Suppressor macrophage treated with lipopolysaccharide for 1 hour (primary cell): ENCODE data around the gene OAF.

Experiments used
- DNase-seq, 3 donors: peaks; one replicate each; pipeline ENCODE4 v3.0.0-alpha.2; 2020 to 2022

Gene OAF

DNA sequence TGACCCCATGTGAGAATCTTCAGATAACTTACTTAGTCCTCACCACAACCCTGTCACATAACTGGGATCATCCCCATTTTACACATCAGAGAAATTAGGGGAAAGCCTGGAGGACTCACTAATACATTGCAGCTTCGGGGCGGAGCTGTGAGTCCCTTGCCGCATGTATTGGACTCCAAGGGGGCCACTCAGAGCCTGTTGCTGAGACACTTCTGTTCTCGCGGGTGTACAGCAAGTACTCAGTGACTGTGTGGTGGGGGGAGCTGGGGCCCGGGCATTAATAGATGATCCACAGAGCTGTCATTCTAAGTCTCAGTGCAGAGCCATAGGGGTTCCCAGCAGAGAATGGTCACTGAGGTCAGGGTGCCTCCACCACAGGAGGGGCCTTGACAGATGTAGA, 13.5 kb downstream of the OAF start:
- peak; percentile 53 to 63 (median 60) for DNase-seq

DNA sequence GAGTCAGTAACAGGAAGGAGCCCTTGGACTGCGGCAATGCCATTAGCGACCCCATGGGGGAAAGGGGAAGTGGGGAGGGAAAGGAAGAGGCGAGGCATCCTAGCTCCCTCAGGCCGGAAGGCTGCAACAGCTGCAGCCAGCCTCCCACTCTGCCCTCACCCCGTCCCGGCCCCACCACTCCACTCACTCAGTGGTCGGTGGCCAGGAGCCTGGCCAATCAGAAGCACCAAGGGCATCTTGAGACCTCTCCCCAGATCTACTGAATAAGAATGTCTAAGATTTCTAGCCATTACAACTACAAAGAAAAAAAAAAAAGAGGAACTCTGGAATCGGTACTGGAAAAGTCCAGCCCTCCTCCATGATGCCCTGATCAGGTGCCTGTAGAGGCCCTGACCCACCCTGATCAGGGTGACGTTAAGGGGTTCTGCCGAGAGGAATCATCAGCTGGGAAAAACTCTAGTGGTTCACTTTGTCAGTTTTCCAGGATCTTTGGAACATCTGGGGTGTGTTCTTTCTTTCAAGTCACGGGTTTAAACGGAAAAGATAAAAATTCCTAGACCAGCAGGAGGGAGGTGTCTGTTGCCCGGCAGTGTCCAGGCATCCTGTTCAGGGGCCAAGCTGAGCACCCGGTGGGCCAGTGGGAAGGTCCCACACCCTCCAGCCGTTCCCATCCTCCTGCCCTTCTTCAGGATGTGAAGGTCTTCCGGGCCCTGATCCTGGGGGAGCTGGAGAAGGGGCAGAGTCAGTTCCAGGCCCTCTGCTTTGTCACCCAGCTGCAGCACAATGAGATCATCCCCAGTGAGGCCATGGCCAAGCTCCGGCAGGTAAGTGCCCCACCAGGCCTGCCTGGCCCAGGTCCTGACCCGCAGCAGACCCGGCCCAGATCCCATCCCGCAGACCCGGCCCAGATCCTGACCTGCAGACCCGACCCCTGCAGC, 14.4 kb downstream of the OAF start:
- peak; percentile 63 to 83 (median 71) for DNase-seq

DNA sequence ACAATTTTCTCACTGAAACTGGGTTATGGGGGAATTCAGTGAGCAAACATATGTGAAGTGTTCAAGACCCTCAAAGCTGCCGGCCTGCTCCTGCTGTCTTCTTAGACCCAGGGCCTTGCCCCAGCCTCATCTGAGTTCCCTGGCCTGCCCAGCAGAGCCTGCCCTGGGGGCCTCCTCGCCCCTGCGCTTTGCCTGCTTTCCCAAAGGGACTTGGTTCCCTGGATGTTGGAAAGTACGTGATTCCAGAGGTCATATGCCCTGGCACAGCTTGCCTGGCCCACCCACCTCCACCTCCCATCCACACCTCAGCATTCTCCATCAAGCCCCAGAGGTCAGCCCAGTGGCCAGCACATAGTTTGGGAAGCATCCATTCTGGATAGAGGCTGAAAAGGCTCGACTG, 15.4 kb downstream of the OAF start:
- DNase-seq: no peak

GRCh38 chr11:120226714-120227113, 15.9 kb downstream of the OAF start:
- no peak for DNase-seq

GRCh38 chr11:120227228-120227852, 16.5 kb downstream of the OAF start:
- DNase-seq: peak; percentile 38 to 61 (median 49)

- no peak for DNase-seq
Observed at GRCh38 chr11:120228794-120229384, 18.1 kb downstream of the OAF start.

GRCh38 chr11:120229451-120230424, 18.9 kb downstream of the OAF start:
- DNase-seq: peak; percentile 64 to 76 (median 65)

DNA sequence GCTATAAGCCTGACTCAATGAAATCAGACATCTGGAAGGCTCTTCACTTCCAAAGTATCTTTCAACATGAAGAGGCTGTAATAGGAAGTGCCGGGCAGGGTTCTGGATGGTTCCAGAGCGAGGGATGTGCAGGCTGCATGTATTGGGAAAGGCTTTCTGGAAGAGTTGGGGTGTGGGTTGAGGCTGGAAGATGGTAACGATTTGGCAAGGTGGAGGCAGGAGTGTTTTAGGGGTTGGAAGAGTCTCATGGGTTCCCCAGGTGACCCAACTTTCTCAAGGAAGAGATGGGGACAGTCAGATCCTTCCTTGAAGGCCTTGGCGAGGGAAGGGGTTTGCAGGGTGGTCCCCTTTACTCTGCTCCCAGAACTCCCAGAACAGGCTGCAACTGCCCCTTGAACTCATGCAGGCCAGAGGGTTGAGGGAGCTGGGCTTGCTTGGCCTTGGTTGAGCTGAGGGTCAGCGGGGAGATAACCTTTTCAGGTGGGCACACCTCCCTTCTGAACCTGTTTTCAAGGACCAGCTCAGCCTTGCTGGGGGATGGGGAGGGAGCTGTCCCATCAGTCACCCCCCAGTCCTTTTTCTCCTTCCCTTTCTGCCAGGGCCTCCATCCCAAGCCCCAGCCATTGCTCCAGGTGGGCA, 19.7 kb downstream of the OAF start:
- no peak for DNase-seq

DNA sequence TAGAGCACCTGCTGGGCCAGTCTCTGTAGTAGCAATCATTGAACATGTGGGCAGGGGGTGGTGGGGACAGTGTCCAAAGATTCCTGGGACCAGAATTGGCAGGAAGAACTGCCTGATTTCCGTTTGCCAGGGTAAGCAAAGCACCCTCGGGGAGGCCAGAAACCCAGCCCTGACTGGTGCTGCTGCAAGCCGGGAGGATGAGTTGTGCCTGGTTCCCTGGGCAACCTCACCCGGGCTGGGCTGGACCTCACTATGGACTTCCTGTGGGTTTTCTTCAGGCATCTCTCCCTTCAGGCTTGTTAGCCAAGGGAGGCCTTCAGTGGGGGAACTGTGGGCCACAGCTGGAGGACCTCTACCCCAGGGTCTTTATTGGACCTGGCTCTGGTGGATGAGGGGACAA, 21.1 kb downstream of the OAF start:
- DNase-seq: no peak

DNA sequence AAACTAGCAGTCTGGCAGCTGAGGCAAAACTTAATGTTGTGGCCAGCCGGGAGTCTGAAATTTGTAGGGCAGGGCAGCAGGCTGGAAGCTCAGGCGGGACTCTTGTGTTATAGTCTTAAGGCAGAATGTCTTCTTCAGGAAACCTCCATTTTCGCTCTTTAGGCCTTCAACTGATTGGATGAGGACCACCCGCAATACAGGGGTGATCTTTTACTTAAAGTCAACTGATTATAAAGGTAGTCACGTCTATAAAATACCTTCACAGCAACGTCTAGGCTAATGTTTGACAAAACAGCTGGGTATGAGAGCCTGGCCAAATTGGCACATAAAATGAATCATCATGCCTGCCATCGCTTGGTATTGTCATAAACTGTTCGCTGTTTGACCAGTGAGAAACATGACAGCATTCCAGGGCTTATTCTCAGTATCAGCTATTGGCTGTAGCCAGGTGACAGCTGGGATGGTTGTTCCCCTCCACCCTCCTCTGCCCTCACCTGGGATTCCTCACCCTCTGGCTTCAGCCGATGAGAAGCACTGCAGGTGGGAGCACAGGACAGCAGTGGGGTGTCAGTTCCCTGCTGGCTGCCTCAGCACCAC, 22.5 kb downstream of the OAF start:
- DNase-seq: no peak

DNA sequence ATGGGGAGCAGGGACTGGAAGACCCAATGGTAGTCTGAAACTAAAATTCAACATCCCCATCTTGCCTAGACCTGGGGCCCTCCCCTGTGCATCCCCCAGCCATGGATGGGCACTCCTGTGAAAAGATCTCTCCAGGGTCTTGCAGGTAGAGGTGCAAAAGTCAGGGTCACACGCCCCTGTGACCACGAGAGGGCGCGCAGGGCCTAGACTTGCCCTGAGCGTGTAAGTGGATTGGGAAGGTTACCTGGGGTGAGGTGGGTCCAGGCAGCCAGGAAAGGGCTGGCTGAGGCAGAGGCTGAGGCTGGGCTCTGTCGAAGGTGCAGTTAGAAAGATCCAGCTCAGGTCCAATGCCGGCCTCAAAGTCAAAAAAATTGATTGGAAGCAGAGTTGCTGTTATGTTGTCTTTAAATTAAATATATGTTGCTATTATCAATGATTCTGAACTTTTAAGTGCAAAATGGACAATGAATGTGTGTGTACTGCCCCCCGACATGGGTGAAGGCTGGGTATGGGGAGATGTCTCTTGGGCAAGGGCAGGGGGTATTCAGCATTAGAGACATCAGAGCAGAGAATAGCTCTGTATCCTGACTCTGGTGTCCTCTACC, 24.3 kb downstream of the OAF start:
- DNase-seq: peak; percentile 42 to 66 (median 54)

DNA sequence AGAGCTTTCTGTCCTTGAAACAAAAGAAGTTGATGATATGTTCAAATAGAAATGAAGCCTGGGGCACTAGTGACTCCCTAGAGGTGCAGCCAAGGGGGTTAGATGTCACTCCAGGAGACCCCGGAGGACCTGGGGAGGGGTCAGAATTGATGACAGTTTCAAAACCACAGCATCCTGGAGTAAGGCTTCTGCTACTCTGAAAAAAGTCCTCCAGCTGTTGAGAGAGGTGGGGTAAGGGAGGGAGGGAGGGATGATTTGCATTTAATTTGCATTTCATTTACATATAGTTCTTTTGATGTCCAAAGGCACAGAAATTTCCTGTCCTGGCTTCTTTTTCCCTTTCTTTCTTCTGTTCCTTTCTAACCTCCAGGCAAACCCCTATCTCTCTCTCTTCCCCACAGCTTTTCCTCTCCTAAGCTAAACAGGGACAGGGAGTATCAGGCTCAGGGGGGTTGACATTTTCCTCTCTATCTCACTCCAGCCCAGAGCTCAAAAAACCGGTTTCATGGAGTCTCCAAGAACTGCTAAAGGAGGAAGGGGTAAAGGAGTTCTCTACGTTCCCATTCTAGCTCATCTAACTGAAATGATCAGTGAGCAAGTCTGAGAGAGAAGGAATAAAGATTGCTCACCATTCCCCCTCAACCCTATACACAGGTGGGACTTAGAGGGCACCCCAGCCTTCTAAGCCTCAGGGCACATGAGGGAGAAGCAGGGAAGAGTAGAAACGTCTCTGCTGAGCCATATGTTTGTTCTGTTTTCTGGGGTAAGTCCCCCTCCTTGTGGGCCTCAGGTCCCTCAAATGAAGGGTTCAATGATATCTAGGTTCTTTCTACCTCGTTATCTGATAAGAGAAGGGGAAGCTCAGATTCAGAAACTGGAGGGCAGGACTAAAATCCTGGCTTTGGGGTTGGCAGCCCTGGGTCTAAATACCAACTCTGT, 25.6 kb downstream of the OAF start:
- no peak for DNase-seq

DNA sequence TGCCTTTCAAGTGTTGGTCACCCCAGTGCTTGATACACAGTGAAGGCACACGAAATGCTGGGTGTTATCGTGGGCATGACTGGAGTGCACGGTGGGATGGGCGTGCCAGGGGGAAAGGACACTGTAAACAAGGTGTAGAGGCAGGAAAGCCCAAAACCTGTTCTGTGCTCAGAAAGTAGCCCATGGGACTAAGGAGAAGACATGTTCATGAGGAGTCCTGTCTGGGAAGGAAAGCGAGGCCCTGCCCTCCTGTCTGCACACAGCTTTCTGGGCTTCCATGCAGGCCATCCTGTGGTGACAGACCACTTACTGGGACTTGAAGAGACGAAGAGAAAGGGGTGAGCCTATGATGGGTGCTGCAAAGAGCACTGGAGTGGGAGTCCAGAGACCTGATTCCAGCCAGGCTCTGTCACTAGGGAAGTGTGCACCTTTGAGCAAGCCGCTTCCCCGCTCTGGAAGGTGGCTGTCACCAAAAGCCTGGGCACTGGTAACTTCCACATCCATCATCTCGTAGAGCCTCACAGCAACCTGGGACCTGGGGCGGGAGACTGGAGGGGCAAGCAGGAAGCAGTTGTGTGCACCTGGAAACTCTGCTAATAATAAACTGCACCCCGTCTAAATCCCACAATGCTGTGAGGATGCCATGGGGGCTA, 28.3 kb downstream of the OAF start:
- no peak for DNase-seq

DNA sequence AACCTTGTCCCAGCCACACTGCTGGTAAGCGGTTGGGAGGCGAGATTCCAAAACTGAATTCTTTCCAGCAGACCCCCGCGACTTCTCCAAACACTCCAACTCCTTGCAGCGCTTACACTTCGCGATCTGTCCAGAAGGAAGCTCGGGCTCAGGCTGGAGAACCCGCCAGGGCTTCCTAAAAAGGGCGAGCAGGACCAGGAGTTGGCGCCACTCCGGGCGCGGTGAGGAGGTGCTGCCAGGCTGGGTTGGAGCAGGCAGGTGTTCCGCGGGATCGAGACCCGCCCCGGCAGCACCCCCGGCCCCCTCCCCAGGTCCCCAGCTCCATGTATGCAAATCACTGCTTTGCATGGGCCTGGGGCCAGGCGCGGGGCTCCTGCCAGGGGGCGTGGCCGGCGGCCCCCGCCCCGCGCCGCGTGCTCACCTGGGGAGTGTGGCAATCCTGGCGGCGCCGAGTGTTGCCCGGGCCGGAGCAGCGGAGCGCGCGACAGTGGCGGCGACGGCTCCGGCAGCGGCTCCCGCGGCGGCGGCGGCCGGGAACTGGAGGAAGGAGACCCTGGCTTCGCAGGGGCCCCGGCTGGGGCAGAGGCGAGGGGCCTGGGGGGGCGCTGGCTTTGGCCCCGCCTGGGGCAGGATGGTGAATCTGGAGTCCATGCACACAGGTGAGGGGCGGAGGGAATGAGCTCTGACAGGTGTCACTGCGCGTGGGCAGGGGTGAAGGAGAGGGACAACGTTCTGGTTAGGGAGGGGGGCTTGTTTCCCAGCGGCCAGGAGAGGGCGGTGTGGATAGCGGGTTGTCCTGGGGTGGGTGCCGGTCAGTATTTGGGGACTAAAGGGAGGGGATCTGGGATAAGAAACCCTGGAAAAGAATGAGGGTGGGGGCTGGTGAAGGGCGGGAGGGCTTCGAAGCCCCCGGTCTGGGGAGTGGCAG, 29.1 kb downstream of the OAF start, which contains the start of gene POU2F3:
POU2F3 (plus strand) TSS at position 428 of the 928 bp plus-strand sequence; CDS start at position 632, 204 bp downstream.
- no peak for DNase-seq

DNA sequence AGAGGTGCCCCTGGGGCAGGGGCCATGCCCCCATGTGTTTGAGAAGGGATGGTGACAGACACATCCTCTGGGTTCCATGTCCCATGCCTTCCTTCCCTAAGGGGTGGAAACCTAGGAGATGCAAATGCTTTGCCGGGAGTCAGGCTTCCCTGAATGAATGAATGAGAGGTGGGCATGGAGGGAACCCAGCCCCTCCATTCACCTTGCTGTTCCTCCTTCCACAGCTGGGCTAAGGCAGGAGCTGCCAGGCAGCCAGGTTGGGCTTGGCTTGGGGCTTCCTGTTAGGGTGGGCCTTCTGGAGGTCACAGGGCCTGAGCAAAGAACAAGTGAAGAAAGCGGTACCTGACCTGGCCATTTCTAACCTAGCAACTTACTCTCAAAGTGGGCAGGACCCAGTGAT, 30.0 kb downstream of the OAF start:
- no peak for DNase-seq

GRCh38 chr11:120241277-120241676, 30.4 kb downstream of the OAF start:
- no peak for DNase-seq

DNA sequence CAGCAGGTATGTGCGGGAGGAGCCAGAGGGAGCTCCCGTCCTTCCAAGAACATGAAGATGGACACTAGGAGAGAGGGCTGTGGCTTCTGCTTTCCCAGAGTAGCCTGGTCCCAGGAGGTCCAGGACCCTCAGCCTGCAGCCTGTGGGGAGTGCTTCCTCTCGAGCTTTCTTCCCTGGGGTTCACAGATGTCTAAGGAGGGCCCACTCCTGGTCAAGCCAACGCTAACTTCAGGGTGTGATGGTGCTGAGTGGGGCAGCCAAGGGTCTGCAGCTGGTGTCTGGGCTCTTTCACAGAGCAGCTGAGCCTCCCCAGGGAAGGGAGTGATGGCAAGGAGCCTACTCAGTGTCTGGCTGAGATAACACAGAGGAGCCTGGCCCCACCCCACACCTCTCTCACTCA, 32.4 kb downstream of the OAF start:
- DNase-seq: no peak
